H9 (cell line): Measurements from ENCODE around the gene DELE1. TPM values are rescaled to one million over a fixed set of nuclear protein-coding genes. Genes with fewer than 3 reads are reported as not detected.

Experiments
- DNase-seq: peaks from one replicate; pipeline ENCODE4 v3.0.0-alpha.2; 2017
- H2AFZ ChIP-seq: one replicate; pipeline ENCODE4 v1.6.1; 2013; ENCODE audit warnings: mild to moderate bottlenecking, low read length, control low read depth, moderate library complexity
- H2AK5ac ChIP-seq: 2 replicates; pipeline ENCODE4 v1.6.1; 2013; ENCODE audit warnings: low read length, control low read depth, mixed read lengths; ENCODE audit not compliant: insufficient read length
- H2BK120ac ChIP-seq: one replicate; pipeline ENCODE4 v1.6.1; 2013; ENCODE audit warnings: low read depth, mild to moderate bottlenecking, low read length, control low read depth, inconsistent platforms; ENCODE audit not compliant: poor library complexity, severe bottlenecking
- H2BK12ac ChIP-seq: 2 replicates; pipeline ENCODE4 v1.6.1; 2013; ENCODE audit warnings: low read length, control low read depth, mixed read lengths, low read depth; ENCODE audit not compliant: insufficient read length
- H2BK15ac ChIP-seq: 2 replicates; pipeline ENCODE4 v1.6.1; 2013; ENCODE audit warnings: low read depth, low read length, control low read depth
- H2BK20ac ChIP-seq: one replicate; pipeline ENCODE4 v1.6.1; 2013; ENCODE audit warnings: low read depth, mild to moderate bottlenecking, low read length, control low read depth, inconsistent platforms; ENCODE audit not compliant: poor library complexity, severe bottlenecking
- H2BK5ac ChIP-seq: 2 replicates; pipeline ENCODE4 v1.6.1; 2013; ENCODE audit warnings: low read length, control low read depth, mixed read lengths; ENCODE audit not compliant: insufficient read length
- H3K14ac ChIP-seq: 2 replicates; pipeline ENCODE4 v1.6.1; 2013; ENCODE audit warnings: low read length, control low read depth; ENCODE audit not compliant: insufficient read depth
- H3K18ac ChIP-seq: 2 replicates; pipeline ENCODE4 v1.6.1; 2013; ENCODE audit warnings: low read depth, mild to moderate bottlenecking, mixed read lengths, low read length, control low read depth; ENCODE audit not compliant: insufficient read length
- H3K23ac ChIP-seq: 2 replicates; pipeline ENCODE4 v1.6.1; 2013; ENCODE audit warnings: low read length, control low read depth, mixed read lengths, low read depth; ENCODE audit not compliant: insufficient read length
- H3K23me2 ChIP-seq: 2 replicates; pipeline ENCODE4 v1.6.1; 2013; ENCODE audit warnings: low read depth, mild to moderate bottlenecking, mixed read lengths, low read length, control low read depth; ENCODE audit not compliant: insufficient read length, poor library complexity, severe bottlenecking
- H3K27ac ChIP-seq: 2 replicates; pipeline ENCODE4 v1.5.1; 2013; ENCODE audit warnings: low read length, control low read depth, mixed read lengths, low read depth; ENCODE audit not compliant: insufficient read length
- H3K27me3 ChIP-seq: 2 replicates; pipeline ENCODE4 v1.6.1; 2013; ENCODE audit warnings: low read length, control low read depth, inconsistent platforms; ENCODE audit not compliant: insufficient read depth
- H3K4ac ChIP-seq: 2 replicates; pipeline ENCODE4 v1.6.1; 2013; ENCODE audit warnings: low read depth, mild to moderate bottlenecking, control low read depth, inconsistent platforms, low read length, moderate library complexity
- H3K4me1 ChIP-seq: 2 replicates; pipeline ENCODE4 v1.6.1; 2013; ENCODE audit warnings: low read length, control low read depth, inconsistent platforms; ENCODE audit not compliant: insufficient read depth
- H3K4me2 ChIP-seq: 2 replicates; pipeline ENCODE4 v1.6.1; 2013; ENCODE audit warnings: low read length, control low read depth, mixed read lengths; ENCODE audit not compliant: insufficient read length, insufficient read depth
- H3K56ac ChIP-seq: 2 replicates; pipeline ENCODE4 v1.6.1; 2013; ENCODE audit warnings: low read depth, mild to moderate bottlenecking, mixed read lengths, low read length, control low read depth; ENCODE audit not compliant: insufficient read length
- H3K79me1 ChIP-seq: 2 replicates; pipeline ENCODE4 v1.6.1; 2013; ENCODE audit warnings: low read depth, mild to moderate bottlenecking, moderate library complexity, low read length, control low read depth, inconsistent platforms; ENCODE audit not compliant: insufficient read depth, poor library complexity, severe bottlenecking
- H3K79me2 ChIP-seq: 2 replicates; pipeline ENCODE4 v1.6.1; 2013; ENCODE audit warnings: low read length, control low read depth, inconsistent platforms; ENCODE audit not compliant: insufficient read depth
- H3K9ac ChIP-seq: 2 replicates; pipeline ENCODE4 v1.6.1; 2013; ENCODE audit warnings: low read length, control low read depth, mixed read lengths; ENCODE audit not compliant: insufficient read length; ENCODE audit errors: extremely low read depth
- H3K9me3 ChIP-seq: one replicate; pipeline ENCODE4 v1.6.1; 2013; ENCODE audit warnings: low read depth, low read length, inconsistent platforms; ENCODE audit not compliant: control insufficient read depth
- H3T11ph ChIP-seq: one replicate; pipeline ENCODE4 v1.6.1; 2013; ENCODE audit warnings: mild to moderate bottlenecking, low read length, control low read depth, inconsistent platforms
- H4K20me1 ChIP-seq: one replicate; pipeline ENCODE4 v1.6.1; 2013; ENCODE audit not compliant: control insufficient read depth, insufficient read length, insufficient read depth
- H4K5ac ChIP-seq: 2 replicates; pipeline ENCODE4 v1.6.1; 2013; ENCODE audit warnings: low read depth, mild to moderate bottlenecking, mixed read lengths, low read length, control low read depth; ENCODE audit not compliant: insufficient read length
- H4K8ac ChIP-seq: replicated peaks from 2 replicates; pipeline ENCODE4 v1.6.1; 2013; ENCODE audit warnings: low read length, control low read depth, mixed read lengths, low read depth; ENCODE audit not compliant: insufficient read length
- H4K91ac ChIP-seq: 2 replicates; pipeline ENCODE4 v1.6.1; 2013; ENCODE audit warnings: low read depth, mild to moderate bottlenecking, moderate library complexity, mixed read lengths, low read length, control low read depth; ENCODE audit not compliant: insufficient read length
- H3K27ac Mint-ChIP-seq, 3 experiments: 2 replicates in 2 of 3; 3 replicates in 1 of 3; pipeline ENCODE4 v1.8.0; 2020 to 2021; ENCODE audit warnings: mixed read lengths in 3 of 3, mild to moderate bottlenecking in 1 of 3, moderate library complexity in 1 of 3
- H3K27me3 Mint-ChIP-seq: 2 replicates; pipeline ENCODE4 v1.8.0; 2021; ENCODE audit warnings: low read depth, mild to moderate bottlenecking, moderate library complexity, mixed read lengths
- H3K36me3 Mint-ChIP-seq, 3 experiments: 2 replicates in 2 of 3; 3 replicates in 1 of 3; pipeline ENCODE4 v1.8.0; 2020 to 2021; ENCODE audit warnings: low read depth in 3 of 3, mixed read lengths in 3 of 3; ENCODE audit not compliant: insufficient read depth in 1 of 3
- H3K4me1 Mint-ChIP-seq, 2 experiments: 2 replicates each; pipeline ENCODE4 v1.8.0; 2020; ENCODE audit warnings: mixed read lengths in 2 of 2
- H3K4me3 Mint-ChIP-seq, 2 experiments: 2 replicates in 1 of 2; 3 replicates in 1 of 2; pipeline ENCODE4 v1.8.0; 2020 to 2021; ENCODE audit warnings: mild to moderate bottlenecking in 2 of 2, mixed read lengths in 2 of 2, moderate library complexity in 1 of 2
- H3K9me3 Mint-ChIP-seq, 2 experiments: 2 replicates in 1 of 2; 3 replicates in 1 of 2; pipeline ENCODE4 v1.8.0; 2020; ENCODE audit warnings: mild to moderate bottlenecking in 2 of 2, mixed read lengths in 2 of 2, moderate library complexity in 1 of 2
- WGBS: extraction: QIAGEN DNeasy Blood & Tissue Kit; methylation state at CpG from one replicate; pipeline ENCODE4 v1.1.7; 2013; ENCODE audit warnings: missing lambda C conversion rate, low lambda C conversion rate, mixed read lengths; ENCODE audit not compliant: insufficient read length; ENCODE audit errors: extremely low coverage; 5-methylcytosine and 5-hydroxymethylcytosine counted together
- total RNA-seq: library from RNA; stranded (reverse); gene quantifications from 2 replicates; pipeline ENCODE4 v1.2.1, GENCODE V29; 2021
- TF ChIP-seq, protein P1 (sequence below): fragments of 200-600 bp; sonication (generic); conservative IDR thresholded peaks from 3 replicates; pipeline ENCODE4 v1.8.0; 2021; ENCODE audit warnings: antibody characterized with exemption, mild to moderate bottlenecking

DELE1 gene
- total RNA-seq, 1 experiment from 2014 or later = 75.3 TPM

DNA sequence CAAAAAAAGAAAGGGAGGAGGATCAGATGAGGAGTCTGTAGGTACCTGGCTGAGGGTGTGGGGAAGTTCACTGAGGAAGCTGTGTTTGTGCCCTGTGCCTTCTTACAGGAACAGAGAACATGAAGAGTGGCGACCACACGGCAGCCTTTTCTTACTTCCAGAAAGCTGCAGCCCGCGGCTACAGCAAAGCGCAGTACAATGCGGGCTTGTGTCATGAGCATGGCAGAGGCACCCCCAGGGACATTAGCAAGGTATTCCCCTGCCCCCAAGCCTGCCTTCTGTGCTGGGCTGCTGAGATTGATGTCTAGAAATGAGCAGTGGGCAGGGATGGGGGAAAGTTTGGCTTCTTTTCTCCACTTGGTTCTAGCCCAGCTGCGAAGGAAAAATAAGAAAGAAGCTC lies 9.5 kb downstream of the DELE1 start:
- TF ChIP-seq, protein P1, sequence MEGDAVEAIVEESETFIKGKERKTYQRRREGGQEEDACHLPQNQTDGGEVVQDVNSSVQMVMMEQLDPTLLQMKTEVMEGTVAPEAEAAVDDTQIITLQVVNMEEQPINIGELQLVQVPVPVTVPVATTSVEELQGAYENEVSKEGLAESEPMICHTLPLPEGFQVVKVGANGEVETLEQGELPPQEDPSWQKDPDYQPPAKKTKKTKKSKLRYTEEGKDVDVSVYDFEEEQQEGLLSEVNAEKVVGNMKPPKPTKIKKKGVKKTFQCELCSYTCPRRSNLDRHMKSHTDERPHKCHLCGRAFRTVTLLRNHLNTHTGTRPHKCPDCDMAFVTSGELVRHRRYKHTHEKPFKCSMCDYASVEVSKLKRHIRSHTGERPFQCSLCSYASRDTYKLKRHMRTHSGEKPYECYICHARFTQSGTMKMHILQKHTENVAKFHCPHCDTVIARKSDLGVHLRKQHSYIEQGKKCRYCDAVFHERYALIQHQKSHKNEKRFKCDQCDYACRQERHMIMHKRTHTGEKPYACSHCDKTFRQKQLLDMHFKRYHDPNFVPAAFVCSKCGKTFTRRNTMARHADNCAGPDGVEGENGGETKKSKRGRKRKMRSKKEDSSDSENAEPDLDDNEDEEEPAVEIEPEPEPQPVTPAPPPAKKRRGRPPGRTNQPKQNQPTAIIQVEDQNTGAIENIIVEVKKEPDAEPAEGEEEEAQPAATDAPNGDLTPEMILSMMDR = no peak
- WGBS = no CpG with 5 or more reads among the region's 7 CpGs
- Histone ChIP-seq H4K20me1 (no peaks in the 10 kb centered on the region), H3K14ac (no peak overlapping the region), H3K79me2 (no peaks in the 10 kb centered on the region), H3K18ac (no peak overlapping the region), H4K8ac (no peak overlapping the region), H3K23ac (no peak overlapping the region), H3K4ac (no peak overlapping the region), H2BK15ac (no peak overlapping the region), H3K56ac (no peak overlapping the region), H2BK5ac (no peak overlapping the region), H3K4me1 (no peaks in the 10 kb centered on the region), H3K79me1 (no peaks in the 10 kb centered on the region), H3K27ac (no peak overlapping the region), H3K4me2 (no peak overlapping the region), H4K91ac (no peak overlapping the region), H3K23me2 (no peaks in the 10 kb centered on the region), H2BK12ac (no peak overlapping the region), H4K5ac (no peak overlapping the region), H2BK20ac (no peak overlapping the region), H2AK5ac (no peak overlapping the region), H3T11ph (no peak overlapping the region), H3K9ac (no peak overlapping the region), H3K9me3 (no peaks in the 10 kb centered on the region), H2AFZ (no peak overlapping the region), H3K27me3 (no peaks in the 10 kb centered on the region), H2BK120ac (no peak overlapping the region)
- Mint-ChIP-seq H3K4me3 (no peak overlapping the region), H3K9me3 (no peaks in the 10 kb centered on the region), H3K4me1 (peaks cover 0 to 2% of the 10 kb centered on the region in 2 experiments; a peak in 1 of 4 replicates), H3K36me3 (peaks cover 30 to 78% (median 73%) of the 10 kb centered on the region in 3 experiments; a peak in 6 of 7 replicates), H3K27ac (no peak overlapping the region), H3K27me3 (no peaks in the 10 kb centered on the region)
- DNase-seq = no peak
